IMR-90 (cell line): ENCODE data around the gene KANSL3. TPM values are rescaled to one million over a fixed set of nuclear protein-coding genes. Genes with fewer than 3 reads are reported as not detected.

ENCODE experiments used
- ATAC-seq: fragments of 200-7000 bp; cut with Tn5 transposase; 2 replicates; pipeline ENCODE4 v1.9.1; 2020; ENCODE audit warnings: low read depth, mild to moderate bottlenecking, moderate library complexity
- BruUV-seq: library from RNA; stranded (reverse); fragments of 400-500 nt; replicated peaks from 2 replicates; lab custom pipeline; 2021; lab: Mats Ljungman, UMichigan
- CTCF ChIA-PET: fragments of 300-600 bp; formaldehyde crosslinking; extraction: SDS; loops from one replicate; lab custom pipeline; 2021; ENCODE audit warnings: antibody characterized with exemption; lab: Yijun Ruan, JAX
- POLR2A ChIA-PET: fragments of 300-600 bp; sonication (Branson Sonifier 250); formaldehyde crosslinking; loops from one replicate; lab custom pipeline; 2022; ENCODE audit warnings: antibody characterized with exemption; ENCODE audit not compliant: unreplicated experiment; lab: Charles Lee
- DNase-seq: peaks from one replicate; pipeline ENCODE4 v3.0.0; 2013
- H2AFZ ChIP-seq: replicated peaks from 2 replicates; pipeline ENCODE3; 2013; ENCODE audit warnings: low read length, mild to moderate bottlenecking; ENCODE audit not compliant: poor library complexity
- H2AK5ac ChIP-seq: 2 replicates; pipeline ENCODE4 v1.6.1; 2013; ENCODE audit warnings: low read depth, low read length, inconsistent platforms
- H2AK9ac ChIP-seq: replicated peaks from 2 replicates; pipeline ENCODE3; 2013; ENCODE audit warnings: mild to moderate bottlenecking, low read depth, low read length, moderate library complexity; ENCODE audit not compliant: poor library complexity
- H2BK120ac ChIP-seq: 2 replicates; pipeline ENCODE4 v1.6.1; 2013; ENCODE audit warnings: low read depth, low read length, inconsistent platforms
- H2BK15ac ChIP-seq: 3 replicates; pipeline ENCODE4 v1.6.1; 2013; ENCODE audit warnings: low read depth, low read length, inconsistent platforms
- H2BK20ac ChIP-seq: 2 replicates; pipeline ENCODE4 v1.6.1; 2013; ENCODE audit warnings: low read depth, mild to moderate bottlenecking, inconsistent platforms, low read length, moderate library complexity
- H2BK5ac ChIP-seq: 2 replicates; pipeline ENCODE4 v1.6.1; 2013; ENCODE audit warnings: mild to moderate bottlenecking, low read depth, low read length, inconsistent platforms; ENCODE audit not compliant: poor library complexity, severe bottlenecking
- H3K14ac ChIP-seq: replicated peaks from 2 replicates; pipeline ENCODE4 v1.6.1; 2013; ENCODE audit warnings: low read depth, low read length, inconsistent platforms
- H3K18ac ChIP-seq: 2 replicates; pipeline ENCODE4 v1.6.1; 2013; ENCODE audit warnings: low read depth, low read length, control low read depth
- H3K23ac ChIP-seq: 2 replicates; pipeline ENCODE4 v1.6.1; 2013; ENCODE audit warnings: low read depth, low read length, inconsistent platforms
- H3K27ac ChIP-seq: 2 replicates; pipeline ENCODE4 v1.5.1; 2013; ENCODE audit warnings: mild to moderate bottlenecking, control low read depth, low read length; ENCODE audit not compliant: insufficient read depth
- H3K27me3 ChIP-seq: 2 replicates; pipeline ENCODE4 v1.6.1; 2013; ENCODE audit warnings: low read length; ENCODE audit not compliant: control insufficient read depth, insufficient read depth
- H3K36me3 ChIP-seq: 2 replicates; pipeline ENCODE4 v1.6.1; 2013; ENCODE audit warnings: low read length, mixed read lengths; ENCODE audit not compliant: control insufficient read depth, insufficient read depth
- H3K4ac ChIP-seq: 2 replicates; pipeline ENCODE4 v1.6.1; 2013; ENCODE audit warnings: low read depth, low read length, inconsistent platforms
- H3K4me1 ChIP-seq: 2 replicates; pipeline ENCODE4 v1.6.1; 2013; ENCODE audit warnings: low read length, mixed read lengths; ENCODE audit not compliant: control insufficient read depth, insufficient read depth
- H3K4me2 ChIP-seq: 2 replicates; pipeline ENCODE4 v1.6.1; 2013; ENCODE audit warnings: low read depth, mild to moderate bottlenecking, control low read depth, low read length, moderate library complexity
- H3K4me3 ChIP-seq: 2 replicates; pipeline ENCODE4 v1.5.1; 2013; ENCODE audit warnings: low read depth, mild to moderate bottlenecking, control low read depth, low read length, moderate library complexity; ENCODE audit not compliant: insufficient read depth
- H3K56ac ChIP-seq: 2 replicates; pipeline ENCODE4 v1.6.1; 2013; ENCODE audit warnings: low read length, inconsistent platforms; ENCODE audit not compliant: insufficient read depth; ENCODE audit errors: extremely low read depth
- H3K79me1 ChIP-seq, 2 experiments: 2 replicates each; pipeline ENCODE4 v1.6.1; 2013; ENCODE audit warnings: low read length in 2 of 2, inconsistent platforms in 1 of 2, low read depth in 1 of 2
- H3K9ac ChIP-seq: 2 replicates; pipeline ENCODE4 v1.6.1; 2013; ENCODE audit warnings: low read depth, low read length, control low read depth
- H3K9me1 ChIP-seq: 2 replicates; pipeline ENCODE4 v1.6.1; 2013; ENCODE audit warnings: low read length, inconsistent platforms; ENCODE audit not compliant: insufficient read depth
- H3K9me3 ChIP-seq: 2 replicates; pipeline ENCODE4 v1.6.1; 2013; ENCODE audit warnings: low read length; ENCODE audit not compliant: control insufficient read depth, insufficient read depth
- H4K20me1 ChIP-seq: 2 replicates; pipeline ENCODE4 v1.6.1; 2013; ENCODE audit warnings: low read length, inconsistent platforms; ENCODE audit not compliant: insufficient read depth
- H4K5ac ChIP-seq: 2 replicates; pipeline ENCODE4 v1.6.1; 2013; ENCODE audit warnings: mild to moderate bottlenecking, low read depth, low read length, control low read depth
- H4K8ac ChIP-seq, 2 experiments: 2 replicates each; pipeline ENCODE4 v1.6.1; 2013; ENCODE audit warnings: low read depth in 2 of 2, low read length in 2 of 2, control low read depth in 1 of 2, inconsistent platforms in 1 of 2
- H4K91ac ChIP-seq: 2 replicates; pipeline ENCODE4 v1.6.1; 2013; ENCODE audit warnings: low read depth, low read length, inconsistent platforms; ENCODE audit not compliant: insufficient read depth
- BHLHE40 ChIP-seq: fragments of 150-350 bp; IDR thresholded peaks from 2 replicates; pipeline ENCODE4 v1.6.1; 2016; ENCODE audit warnings: mild to moderate bottlenecking, low read depth, low read length
- CEBPB ChIP-seq: IDR thresholded peaks from 2 replicates; pipeline ENCODE4 v1.6.1; 2012; ENCODE audit warnings: low read depth, low read length, improper control_type of control experiment
- CHD1 ChIP-seq: IDR thresholded peaks from 2 replicates; pipeline ENCODE4 v1.6.1; 2012; ENCODE audit warnings: low read depth, low read length, improper control_type of control experiment
- FOS ChIP-seq: fragments of 150-350 bp; IDR thresholded peaks from 2 replicates; pipeline ENCODE4 v1.6.1; 2016; ENCODE audit warnings: low read depth, low read length
- MAFK ChIP-seq: IDR thresholded peaks from 2 replicates; pipeline ENCODE4 v1.6.1; 2012; ENCODE audit warnings: low read depth, low read length, improper control_type of control experiment
- MAZ ChIP-seq: IDR thresholded peaks from 2 replicates; pipeline ENCODE4 v1.6.1; 2012; ENCODE audit warnings: low read depth, mild to moderate bottlenecking, low read length, improper control_type of control experiment, moderate library complexity, borderline replicate concordance
- MXI1 ChIP-seq: IDR thresholded peaks from 2 replicates; pipeline ENCODE4 v1.6.1; 2012; ENCODE audit warnings: low read depth, mild to moderate bottlenecking, low read length, moderate library complexity, borderline replicate concordance
- NFE2L2 ChIP-seq: fragments of 150-350 bp; IDR thresholded peaks from 2 replicates; pipeline ENCODE4 v1.6.1; 2016; ENCODE audit warnings: low read depth, mild to moderate bottlenecking, low read length
- POLR2A ChIP-seq: IDR thresholded peaks from 2 replicates; pipeline ENCODE4 v1.6.1; 2012; ENCODE audit warnings: mild to moderate bottlenecking, low read depth, low read length
- RAD21 ChIP-seq: IDR thresholded peaks from 2 replicates; pipeline ENCODE4 v1.6.1; 2012; ENCODE audit warnings: low read length, improper control_type of control experiment
- RCOR1 ChIP-seq: IDR thresholded peaks from 2 replicates; pipeline ENCODE4 v1.6.1; 2012; ENCODE audit warnings: mild to moderate bottlenecking, low read length, improper control_type of control experiment; ENCODE audit not compliant: insufficient replicate concordance
- RFX5 ChIP-seq: IDR thresholded peaks from 2 replicates; pipeline ENCODE4 v1.8.0; 2012; ENCODE audit warnings: low read depth, mild to moderate bottlenecking, low read length, moderate library complexity
- SMC3 ChIP-seq: fragments of 150-350 bp; IDR thresholded peaks from 2 replicates; pipeline ENCODE4 v1.6.1; 2016; ENCODE audit warnings: low read depth, mild to moderate bottlenecking, antibody characterized with exemption, low read length, moderate library complexity
- WGBS, 2 experiments: methylation state at CpG; one replicate each; pipeline versions ENCODE4 v1.1.5 to v1.1.7; 2013; ENCODE audit warnings: missing lambda C conversion rate in 2 of 2; ENCODE audit not compliant: insufficient read length in 1 of 2; ENCODE audit errors: extremely low coverage in 2 of 2; 5-methylcytosine and 5-hydroxymethylcytosine counted together
- dilution Hi-C: fragments of 300-500 bp; cut with HindIII; formaldehyde crosslinking; loops from one replicate; pipeline ENCODE4 v1.14.3; 2018; ENCODE audit warnings: low sequenced_read_pairs; ENCODE audit not compliant: unreplicated experiment
- in situ Hi-C: fragments of 300-500 bp; cut with MboI; formaldehyde crosslinking; loops from 3 replicates; pipeline ENCODE4 v1.14.3; 2019; ENCODE audit warnings: low sequenced_read_pairs, inconsistent platforms, mixed read lengths
- intact Hi-C: fragments of 100-400 bp; cut with micrococcal nuclease; formaldehyde crosslinking; loops from 2 replicates; pipeline ENCODE4 v1.10.0; 2022
- polyA plus RNA-seq, 3 experiments: library from polyadenylated mRNA; depleted of rRNA; stranded (reverse); fragments of >200 nt; gene quantifications; 2 replicates each; pipeline ENCODE4 v1.2.3, GENCODE V29; 2012; ENCODE audit warnings: low replicate concordance in 1 of 3
- total RNA-seq: library from RNA; depleted of rRNA; stranded (reverse); fragments of >200 nt; gene quantifications from 2 replicates; pipeline ENCODE4 v1.2.3, GENCODE V29; 2012
- TF ChIP-seq, protein P1 (sequence below): conservative IDR thresholded peaks from 2 replicates; pipeline ENCODE4 v1.5.1; 2012; ENCODE audit warnings: mild to moderate bottlenecking, low read depth, low read length, improper control_type of control experiment
- TF ChIP-seq, protein P2 (sequence below): fragments of 150-350 bp; IDR thresholded peaks from 2 replicates; pipeline ENCODE4 v1.6.1; 2017; ENCODE audit warnings: mild to moderate bottlenecking, antibody characterized with exemption, low read length, low read depth
- TF ChIP-seq, protein P3 (sequence below): fragments of 150-350 bp; IDR thresholded peaks from 2 replicates; pipeline ENCODE4 v1.6.1; 2016; ENCODE audit warnings: low read depth, mild to moderate bottlenecking, low read length, moderate library complexity, borderline replicate concordance

The KANSL3 gene
- total and polyA plus RNA-seq, 2 of the 4 experiments (the other 2 are of a cell fraction): 22.2 to 26.3 TPM

DNA sequence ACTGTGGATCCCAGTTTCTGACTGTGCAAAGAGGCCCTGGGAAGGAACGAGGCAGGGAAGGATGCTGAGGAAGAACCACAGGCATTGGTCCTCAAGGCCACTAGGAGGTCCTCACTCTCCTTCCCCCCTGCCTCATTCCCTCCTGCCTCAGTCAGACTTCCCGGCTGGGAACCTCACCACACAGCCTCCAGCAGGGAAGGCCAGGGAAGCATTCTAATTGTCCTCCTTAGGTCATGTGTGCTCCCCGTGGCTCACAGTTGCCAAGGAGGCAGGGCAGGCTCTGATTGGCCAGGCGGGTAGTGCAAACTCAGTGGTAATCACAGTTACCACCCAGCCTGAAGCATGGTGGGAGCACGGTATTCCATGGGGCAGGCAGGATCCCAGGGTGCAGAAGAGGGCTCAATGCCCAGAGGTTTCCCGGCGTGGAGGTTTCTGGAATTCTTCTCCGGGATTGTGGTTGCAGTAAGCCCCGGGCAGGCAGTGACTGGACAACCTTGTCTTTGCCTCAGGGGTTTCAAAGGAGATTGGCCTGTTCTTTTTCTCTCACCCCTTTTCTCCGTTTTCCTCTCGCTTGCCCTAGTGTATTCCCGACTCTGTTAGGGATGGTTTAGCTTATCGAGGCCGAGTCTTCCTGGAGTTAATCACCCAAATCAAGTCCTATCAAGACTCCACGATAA, 31.6 kb upstream of the KANSL3 start:
- peaks cover 2% of the 10 kb centered on the region; the same call in 1 of the 2 replicates for H3K27me3 ChIP-seq
- H4K5ac ChIP-seq: no peak overlapping the region
- H2AFZ ChIP-seq: peak overlapping the region; percentile 13
- CTCF ChIA-PET: no interaction called here
- peaks cover 7% of the 10 kb centered on the region for H3K9me1 ChIP-seq
- H2BK120ac ChIP-seq: no peak overlapping the region
- H2BK5ac ChIP-seq: no peak overlapping the region
- H4K91ac ChIP-seq: no peak overlapping the region
- no peak overlapping the region for H3K18ac ChIP-seq
- no peaks in the 10 kb centered on the region for H4K20me1 ChIP-seq
- DNase-seq: no peak
- intact Hi-C loops: no loop called here
- no peak for ATAC-seq
- 85% methylated on average over 7 of the region's 15 CpGs; no CpG with 5 or more reads in 1 of the 2 experiments for WGBS, 2 experiments
- POLR2A ChIA-PET: no interaction called here
- H3K4me1 ChIP-seq: peaks cover 4% of the 10 kb centered on the region
- TF ChIP-seq FOS: no peak
- no peak for TF ChIP-seq RAD21
- no peak for TF ChIP-seq BHLHE40
- TF ChIP-seq MXI1: no peak
- TF ChIP-seq CHD1: no peak
- TF ChIP-seq RCOR1: no peak
- TF ChIP-seq, protein P1, sequence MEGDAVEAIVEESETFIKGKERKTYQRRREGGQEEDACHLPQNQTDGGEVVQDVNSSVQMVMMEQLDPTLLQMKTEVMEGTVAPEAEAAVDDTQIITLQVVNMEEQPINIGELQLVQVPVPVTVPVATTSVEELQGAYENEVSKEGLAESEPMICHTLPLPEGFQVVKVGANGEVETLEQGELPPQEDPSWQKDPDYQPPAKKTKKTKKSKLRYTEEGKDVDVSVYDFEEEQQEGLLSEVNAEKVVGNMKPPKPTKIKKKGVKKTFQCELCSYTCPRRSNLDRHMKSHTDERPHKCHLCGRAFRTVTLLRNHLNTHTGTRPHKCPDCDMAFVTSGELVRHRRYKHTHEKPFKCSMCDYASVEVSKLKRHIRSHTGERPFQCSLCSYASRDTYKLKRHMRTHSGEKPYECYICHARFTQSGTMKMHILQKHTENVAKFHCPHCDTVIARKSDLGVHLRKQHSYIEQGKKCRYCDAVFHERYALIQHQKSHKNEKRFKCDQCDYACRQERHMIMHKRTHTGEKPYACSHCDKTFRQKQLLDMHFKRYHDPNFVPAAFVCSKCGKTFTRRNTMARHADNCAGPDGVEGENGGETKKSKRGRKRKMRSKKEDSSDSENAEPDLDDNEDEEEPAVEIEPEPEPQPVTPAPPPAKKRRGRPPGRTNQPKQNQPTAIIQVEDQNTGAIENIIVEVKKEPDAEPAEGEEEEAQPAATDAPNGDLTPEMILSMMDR: no peak
- TF ChIP-seq, protein P2, sequence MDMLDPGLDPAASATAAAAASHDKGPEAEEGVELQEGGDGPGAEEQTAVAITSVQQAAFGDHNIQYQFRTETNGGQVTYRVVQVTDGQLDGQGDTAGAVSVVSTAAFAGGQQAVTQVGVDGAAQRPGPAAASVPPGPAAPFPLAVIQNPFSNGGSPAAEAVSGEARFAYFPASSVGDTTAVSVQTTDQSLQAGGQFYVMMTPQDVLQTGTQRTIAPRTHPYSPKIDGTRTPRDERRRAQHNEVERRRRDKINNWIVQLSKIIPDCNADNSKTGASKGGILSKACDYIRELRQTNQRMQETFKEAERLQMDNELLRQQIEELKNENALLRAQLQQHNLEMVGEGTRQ: no peak
- TF ChIP-seq SMC3: no peak
- TF ChIP-seq RFX5: no peak
- no peak for TF ChIP-seq POLR2A
- TF ChIP-seq CEBPB: no peak
- no peak for TF ChIP-seq MAZ
- TF ChIP-seq, protein P3, sequence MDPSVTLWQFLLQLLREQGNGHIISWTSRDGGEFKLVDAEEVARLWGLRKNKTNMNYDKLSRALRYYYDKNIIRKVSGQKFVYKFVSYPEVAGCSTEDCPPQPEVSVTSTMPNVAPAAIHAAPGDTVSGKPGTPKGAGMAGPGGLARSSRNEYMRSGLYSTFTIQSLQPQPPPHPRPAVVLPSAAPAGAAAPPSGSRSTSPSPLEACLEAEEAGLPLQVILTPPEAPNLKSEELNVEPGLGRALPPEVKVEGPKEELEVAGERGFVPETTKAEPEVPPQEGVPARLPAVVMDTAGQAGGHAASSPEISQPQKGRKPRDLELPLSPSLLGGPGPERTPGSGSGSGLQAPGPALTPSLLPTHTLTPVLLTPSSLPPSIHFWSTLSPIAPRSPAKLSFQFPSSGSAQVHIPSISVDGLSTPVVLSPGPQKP: no peak
- TF ChIP-seq MAFK: no peak
- no peak for TF ChIP-seq NFE2L2
- BruUV-seq: no TSS peak
- H3K9ac ChIP-seq: no peak overlapping the region
- H3K79me1 ChIP-seq: 0 out of 4 replicates have a peak, but pooled peaks cover 0 to 5% of the 10 kb centered on the region in 2 experiments
- no peak overlapping the region for H3K56ac ChIP-seq
- no peak overlapping the region for H3K27ac ChIP-seq
- no peak overlapping the region for H2AK9ac ChIP-seq
- no peak overlapping the region for H2AK5ac ChIP-seq
- no peaks in the 10 kb centered on the region for H3K36me3 ChIP-seq
- no peak overlapping the region for H3K4me2 ChIP-seq
- no peak overlapping the region for H2BK15ac ChIP-seq
- H3K14ac ChIP-seq: no peak overlapping the region
- dilution Hi-C loops: no loop called here
- H2BK20ac ChIP-seq: no peak overlapping the region
- H3K4me3 ChIP-seq: no peak overlapping the region
- in situ Hi-C loops: no loop called here
- no peak overlapping the region for H3K4ac ChIP-seq
- H3K9me3 ChIP-seq: no peaks in the 10 kb centered on the region
- no peak overlapping the region for H3K23ac ChIP-seq
- H4K8ac ChIP-seq: no peak overlapping the region
